Measurements from ENCODE around the gene RUSF1.

DNA sequence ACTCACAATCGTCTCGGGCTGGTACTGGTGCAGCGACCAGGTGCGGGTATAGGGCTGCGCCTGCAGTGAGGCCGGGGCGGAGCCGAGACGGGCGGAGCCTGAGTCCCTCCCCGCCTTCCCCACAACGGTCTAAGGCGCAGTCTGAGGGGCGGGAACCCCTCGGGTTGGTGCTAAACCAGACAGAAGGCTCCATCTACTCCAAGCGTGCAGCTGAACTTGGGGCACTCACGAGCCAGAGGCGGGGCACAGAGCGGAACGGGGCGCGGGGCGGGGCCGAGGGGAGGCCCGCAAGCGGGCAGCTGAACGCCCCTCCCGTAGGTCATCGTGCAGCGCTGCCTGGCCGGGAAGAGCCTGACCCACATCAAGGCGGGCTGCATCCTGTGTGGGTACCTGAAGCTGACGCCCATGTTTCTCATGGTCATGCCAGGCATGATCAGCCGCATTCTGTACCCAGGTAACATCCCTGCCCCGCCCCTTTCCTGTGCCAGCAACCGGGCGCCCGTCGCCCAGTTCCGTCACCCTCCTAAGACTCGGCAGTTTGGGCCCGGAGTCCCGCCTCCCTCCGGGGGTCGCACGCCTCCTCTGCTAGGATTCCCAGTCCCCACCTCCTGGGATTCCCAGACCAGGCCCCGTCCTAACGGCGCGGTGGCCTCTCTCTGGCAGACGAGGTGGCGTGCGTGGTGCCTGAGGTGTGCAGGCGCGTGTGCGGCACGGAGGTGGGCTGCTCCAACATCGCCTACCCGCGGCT is 20.3 kb downstream of the RUSF1 start:
- TF ChIP-seq EZH2 (IDR thresholded peaks at IDR 0.05; ENCODE audit: low read length, missing control alignments) = peak; percentile 62
- TF ChIP-seq, protein P1, sequence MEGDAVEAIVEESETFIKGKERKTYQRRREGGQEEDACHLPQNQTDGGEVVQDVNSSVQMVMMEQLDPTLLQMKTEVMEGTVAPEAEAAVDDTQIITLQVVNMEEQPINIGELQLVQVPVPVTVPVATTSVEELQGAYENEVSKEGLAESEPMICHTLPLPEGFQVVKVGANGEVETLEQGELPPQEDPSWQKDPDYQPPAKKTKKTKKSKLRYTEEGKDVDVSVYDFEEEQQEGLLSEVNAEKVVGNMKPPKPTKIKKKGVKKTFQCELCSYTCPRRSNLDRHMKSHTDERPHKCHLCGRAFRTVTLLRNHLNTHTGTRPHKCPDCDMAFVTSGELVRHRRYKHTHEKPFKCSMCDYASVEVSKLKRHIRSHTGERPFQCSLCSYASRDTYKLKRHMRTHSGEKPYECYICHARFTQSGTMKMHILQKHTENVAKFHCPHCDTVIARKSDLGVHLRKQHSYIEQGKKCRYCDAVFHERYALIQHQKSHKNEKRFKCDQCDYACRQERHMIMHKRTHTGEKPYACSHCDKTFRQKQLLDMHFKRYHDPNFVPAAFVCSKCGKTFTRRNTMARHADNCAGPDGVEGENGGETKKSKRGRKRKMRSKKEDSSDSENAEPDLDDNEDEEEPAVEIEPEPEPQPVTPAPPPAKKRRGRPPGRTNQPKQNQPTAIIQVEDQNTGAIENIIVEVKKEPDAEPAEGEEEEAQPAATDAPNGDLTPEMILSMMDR (conservative IDR thresholded peaks at IDR 0.05 in 1 of 2, IDR thresholded peaks at IDR 0.05 in 1 of 2; ENCODE audit: low read depth in 1 of 2, low read length in 2 of 2) = no peak
